GM18505 (cell line): ENCODE measurements around the gene FAN1.

Experiments used
- ATAC-seq: cut with Tn5 transposase; IDR thresholded peaks from one replicate; pipeline ENCODE4 v1.9.1; 2021; ENCODE audit not compliant: unreplicated experiment
- POLR2A ChIP-seq: IDR thresholded peaks from 4 replicates; pipeline ENCODE4 v1.6.1; 2011; ENCODE audit warnings: borderline replicate concordance; ENCODE audit not compliant: insufficient read depth, insufficient read length; ENCODE audit errors: extremely low read depth

The FAN1 gene

DNA sequence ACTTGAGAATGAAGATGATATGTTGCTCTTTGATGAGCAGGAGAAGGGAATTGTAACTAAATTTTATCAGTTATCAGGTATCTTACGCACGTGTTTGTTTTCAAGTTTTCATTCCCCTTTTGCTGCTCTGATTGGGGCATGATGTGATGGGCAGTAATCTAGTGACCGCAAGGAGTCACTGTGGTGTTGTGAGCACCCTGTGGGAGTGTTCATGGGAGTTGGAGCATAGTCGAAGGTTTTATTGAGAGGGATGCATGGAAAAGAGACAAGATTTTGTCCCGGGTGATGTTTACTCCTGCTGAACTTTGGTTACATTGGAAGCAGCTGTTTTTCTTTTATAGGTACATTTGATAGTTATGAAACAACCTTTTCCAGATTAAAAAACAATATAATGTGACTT lies 2.1 kb downstream of the FAN1 start:
- TF ChIP-seq POLR2A, result no peak

DNA sequence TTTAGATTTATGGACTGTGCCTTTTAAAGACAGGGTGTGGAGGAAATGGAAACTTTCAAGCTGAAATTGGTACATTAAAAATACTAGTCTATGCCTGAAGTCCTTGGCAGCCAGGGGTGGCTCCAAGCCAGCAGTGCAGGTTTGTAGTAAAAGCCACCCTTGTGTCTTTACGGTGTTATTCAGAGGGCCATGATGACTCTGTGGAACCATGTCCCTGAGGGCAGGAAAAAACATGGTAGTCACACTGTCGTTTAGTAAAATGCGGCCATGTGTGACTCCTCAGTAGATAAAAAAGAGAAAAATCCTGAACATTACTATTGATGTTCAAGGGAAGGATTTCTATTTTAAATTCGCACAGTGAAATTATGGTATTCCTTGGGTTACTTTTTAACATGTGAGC lies 2.7 kb downstream of the FAN1 start:
- no peak for TF ChIP-seq POLR2A

More for the DNA sequence above, 2.1 kb downstream of the FAN1 start:
- no peak for ATAC-seq

DNA sequence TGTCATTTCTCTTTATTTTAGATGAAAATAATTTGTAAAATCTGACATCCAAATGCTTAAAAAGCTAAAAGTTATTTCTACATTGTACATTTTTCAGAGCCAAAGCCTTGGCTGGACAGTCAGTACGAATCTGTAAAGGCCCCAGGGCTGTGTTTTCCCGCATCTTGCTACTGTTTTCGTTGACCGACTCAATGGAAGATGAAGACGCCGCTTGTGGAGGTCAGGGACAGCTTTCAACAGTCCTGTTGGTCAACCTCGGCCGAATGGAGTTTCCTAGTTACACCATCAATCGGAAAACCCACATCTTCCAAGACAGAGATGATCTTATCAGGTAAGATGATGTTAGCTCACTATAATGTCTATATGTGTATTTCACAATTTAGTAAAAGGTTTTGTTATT lies 10.0 kb downstream of the FAN1 start:
- no peak for ATAC-seq
- TF ChIP-seq POLR2A, result no peak

More for the DNA sequence above, 2.7 kb downstream of the FAN1 start:
- no peak for ATAC-seq

DNA sequence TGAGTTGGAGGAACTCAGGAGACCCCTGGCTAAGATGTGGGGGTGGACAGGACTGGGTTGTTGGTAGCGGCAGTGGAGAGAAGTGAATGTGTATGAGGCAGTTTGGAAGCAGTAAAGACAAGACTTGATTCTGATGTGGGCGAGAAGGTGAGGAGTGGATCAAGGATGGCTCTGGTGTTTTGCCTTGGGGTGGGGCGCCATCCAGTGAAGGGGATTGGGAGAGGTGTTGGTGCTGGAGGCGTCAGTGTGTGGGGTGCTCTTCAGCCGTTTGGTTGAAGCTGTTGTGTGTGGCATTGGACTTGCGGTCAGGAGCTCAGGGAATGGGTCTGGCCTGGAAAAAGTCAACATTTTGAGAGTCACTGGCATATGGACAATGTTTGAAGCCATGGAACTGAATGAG lies 13.3 kb downstream of the FAN1 start:
- no peak for TF ChIP-seq POLR2A
- ATAC-seq, result no peak

DNA sequence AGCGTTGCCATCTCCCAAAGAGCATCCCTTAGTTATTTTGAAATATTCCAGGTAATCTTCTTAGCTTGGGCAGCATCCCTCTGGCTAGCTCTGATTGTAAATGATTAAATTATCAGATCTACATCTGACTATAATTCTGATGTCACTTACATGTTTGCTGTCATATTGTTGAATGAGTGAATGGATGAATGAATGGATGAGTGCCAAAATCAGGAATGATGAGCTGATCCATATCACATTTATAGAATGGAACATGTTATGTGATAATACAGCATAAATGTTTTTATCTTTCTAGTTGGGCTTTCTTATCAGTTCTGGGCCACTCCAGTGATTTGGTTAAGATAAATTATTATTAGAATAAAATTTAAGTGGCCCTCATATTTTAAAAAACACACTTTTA lies 14.0 kb downstream of the FAN1 start:
- TF ChIP-seq POLR2A, result no peak
- ATAC-seq, result no peak

DNA sequence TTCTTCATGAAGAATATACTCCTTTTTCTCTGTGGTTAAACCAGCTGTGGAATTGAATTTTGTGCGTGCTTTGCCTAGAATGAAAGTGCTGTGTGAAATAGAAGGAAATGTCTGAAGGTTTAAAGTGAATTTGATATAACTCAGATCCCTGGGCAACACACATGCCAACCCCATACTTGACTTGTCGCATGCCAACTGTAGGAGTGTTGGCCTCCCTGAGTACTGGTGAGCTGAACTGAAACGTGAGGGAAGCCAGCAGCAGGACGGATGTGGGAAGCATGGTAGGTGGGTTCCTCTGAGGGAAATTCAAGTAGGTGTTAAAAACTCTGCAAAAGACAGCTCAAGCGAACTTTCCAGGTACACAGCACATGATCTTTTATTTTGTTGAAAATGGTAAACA lies 14.7 kb downstream of the FAN1 start:
- TF ChIP-seq POLR2A, result no peak
- no peak for ATAC-seq

DNA sequence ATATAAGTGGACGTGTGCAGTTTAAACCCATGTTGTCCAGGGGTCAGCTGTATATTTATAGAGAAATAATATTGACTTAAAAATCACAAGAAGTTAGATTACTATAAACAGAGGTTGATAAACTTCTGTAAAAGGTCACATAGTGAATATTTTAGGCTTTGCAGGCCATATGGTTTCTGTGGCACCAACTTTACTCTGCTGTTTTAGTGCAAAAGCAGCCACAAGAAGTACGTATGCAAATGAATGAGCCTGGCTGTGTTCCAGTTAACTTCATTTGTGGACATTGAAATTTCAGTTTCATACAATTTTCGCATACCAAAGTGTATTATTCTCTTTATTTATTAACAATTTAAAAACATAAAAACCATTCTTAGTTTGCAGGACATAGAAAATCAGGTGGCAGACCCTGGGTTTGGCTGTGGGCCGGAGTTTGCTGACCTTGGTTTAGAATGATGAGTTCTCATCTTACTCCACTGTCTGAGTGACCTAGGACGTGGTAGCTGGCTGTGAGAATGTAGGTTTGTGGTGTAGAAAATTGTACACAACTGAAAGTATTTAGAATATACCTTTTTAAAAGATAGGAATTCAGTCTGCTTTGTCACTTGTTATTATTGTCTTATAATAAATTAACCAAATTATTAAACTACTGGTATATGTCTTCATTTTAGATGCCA lies 16.3 kb downstream of the FAN1 start:
- no peak for TF ChIP-seq POLR2A
- ATAC-seq, result no peak

DNA sequence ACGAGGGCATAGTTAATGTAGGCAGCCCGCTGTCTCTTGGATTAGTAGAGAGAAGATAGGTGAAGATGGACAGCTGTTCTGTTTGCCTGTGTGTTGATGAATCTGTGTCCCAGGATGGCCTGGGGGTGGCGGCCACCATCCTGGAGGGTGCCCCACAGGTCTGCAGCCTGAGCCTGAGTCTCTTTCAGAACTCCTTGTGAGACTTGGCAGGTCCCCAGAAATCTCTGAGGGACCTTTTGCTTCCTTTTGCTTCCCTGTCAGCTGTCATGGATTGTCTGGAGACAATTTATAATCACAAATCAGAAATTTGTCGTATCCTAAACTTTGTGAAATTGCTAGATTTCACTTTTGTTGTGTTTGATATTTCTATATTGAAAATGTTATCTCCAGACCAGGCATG lies 17.4 kb downstream of the FAN1 start:
- ATAC-seq, result no peak
- TF ChIP-seq POLR2A, result no peak

DNA sequence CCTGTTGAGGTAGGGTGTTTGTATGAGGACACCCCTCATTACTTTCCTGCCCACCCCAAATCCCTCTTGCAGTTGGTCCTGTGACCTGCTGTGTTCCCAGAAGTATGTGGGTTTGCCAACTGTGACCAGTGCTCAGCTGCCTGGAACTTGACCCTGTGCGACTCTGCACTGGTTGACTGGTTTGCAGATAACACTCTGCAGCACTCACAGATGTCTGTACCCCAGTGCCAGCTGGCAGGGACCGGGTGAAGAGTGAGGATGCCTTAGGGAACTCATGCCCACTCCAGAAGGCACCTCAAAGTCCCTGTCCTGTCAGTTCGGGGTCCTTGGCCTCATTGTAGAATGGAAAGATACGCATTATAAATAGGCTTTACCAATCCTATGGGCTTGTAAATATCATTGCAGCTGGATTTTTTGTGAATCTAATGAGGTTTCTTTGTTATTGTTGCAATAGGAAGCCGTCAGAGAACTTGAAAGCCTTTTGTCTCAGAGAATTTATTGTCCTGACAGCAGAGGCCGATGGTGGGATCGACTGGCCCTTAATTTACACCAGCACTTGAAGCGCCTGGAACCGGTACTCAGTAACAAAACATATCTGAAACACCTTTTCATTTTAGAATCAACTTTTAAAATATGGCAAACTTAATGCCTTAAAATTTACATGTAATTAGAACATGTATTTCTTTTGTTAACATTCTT lies 18.2 kb downstream of the FAN1 start:
- no peak for TF ChIP-seq POLR2A
- no peak for ATAC-seq

DNA sequence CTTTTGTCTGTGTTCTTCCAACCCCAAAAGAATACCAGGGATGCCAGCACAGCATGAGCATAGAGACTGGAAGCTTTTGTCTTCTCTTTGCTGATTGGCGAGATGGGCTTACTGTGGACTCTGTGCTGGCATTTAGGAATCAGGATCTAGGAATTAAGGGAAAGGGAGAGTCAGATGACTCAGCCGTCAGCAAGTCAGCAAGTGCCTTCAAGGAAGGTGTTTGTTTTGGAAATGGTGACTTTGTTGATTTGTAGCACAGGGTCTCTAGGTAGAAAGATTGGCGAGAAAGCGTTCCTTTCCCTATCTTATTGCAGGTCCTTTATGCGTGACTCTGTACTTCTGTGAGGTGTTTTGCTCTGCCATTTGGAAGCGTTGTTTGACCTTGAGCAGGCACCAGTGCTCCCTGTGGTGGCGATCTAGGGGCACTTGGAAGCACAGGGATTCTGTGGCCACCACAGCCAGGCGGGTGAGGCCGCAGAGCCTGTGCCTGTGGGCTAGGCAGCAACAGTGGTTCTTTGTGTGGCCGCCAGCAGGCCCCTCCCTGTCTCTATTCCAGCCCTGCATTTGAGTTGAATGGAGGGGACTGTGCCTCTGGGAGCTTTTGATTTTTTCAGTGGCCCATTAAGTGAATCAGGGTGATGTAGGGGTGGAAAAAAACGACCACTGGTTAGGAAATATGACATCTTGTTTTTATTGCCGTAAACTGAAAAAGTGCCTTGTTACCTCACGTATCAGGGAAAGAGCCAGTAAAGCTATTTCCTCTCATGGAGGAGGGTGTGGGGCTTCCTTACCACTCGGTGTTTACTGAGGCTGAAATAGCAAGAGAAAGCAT lies 19.0 kb downstream of the FAN1 start:
- no peak for ATAC-seq

DNA sequence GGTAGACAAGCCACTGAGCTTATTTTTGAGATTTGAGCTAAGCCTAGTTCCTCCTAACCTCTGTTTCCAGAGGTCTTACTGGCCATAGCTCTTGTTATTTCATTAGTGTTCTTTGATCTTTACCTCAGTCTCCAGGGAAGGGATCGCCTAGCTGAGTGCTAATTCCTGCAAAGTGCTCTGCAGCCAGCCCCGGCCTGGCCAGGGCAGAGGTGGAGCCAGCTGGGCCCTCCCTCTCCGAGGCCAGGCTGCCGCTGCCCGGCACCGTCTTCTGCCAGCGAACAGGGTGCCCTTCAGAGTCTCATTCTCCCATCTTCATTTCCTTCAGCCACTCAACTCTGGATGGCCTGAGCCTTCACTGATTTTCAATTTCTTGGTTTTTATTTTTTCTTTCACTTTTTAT lies 19.7 kb downstream of the FAN1 start:
- no peak for ATAC-seq
- TF ChIP-seq POLR2A, result no peak

More for the DNA sequence above, 19.0 kb downstream of the FAN1 start:
- TF ChIP-seq POLR2A, result no peak

DNA sequence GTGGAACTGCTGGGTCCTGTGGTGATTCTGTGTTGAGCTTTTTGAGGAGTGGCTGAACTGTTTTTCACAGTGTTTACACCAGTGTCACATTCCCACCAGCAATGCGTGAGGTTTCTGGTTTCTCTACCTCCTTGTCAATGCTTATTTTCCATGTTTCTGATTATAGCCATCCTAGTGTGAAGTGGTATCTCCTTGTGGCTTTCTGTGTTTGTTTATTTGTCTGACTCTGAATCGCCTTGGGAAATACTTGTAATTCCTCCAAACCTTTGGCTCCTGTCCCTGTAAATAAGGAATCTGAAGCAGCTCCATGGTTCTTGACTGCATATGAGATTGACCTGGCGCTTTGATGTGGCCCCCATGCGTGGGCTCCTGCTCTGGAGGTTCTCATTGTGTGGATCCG lies 20.6 kb downstream of the FAN1 start:
- TF ChIP-seq POLR2A, result no peak
- no peak for ATAC-seq

DNA sequence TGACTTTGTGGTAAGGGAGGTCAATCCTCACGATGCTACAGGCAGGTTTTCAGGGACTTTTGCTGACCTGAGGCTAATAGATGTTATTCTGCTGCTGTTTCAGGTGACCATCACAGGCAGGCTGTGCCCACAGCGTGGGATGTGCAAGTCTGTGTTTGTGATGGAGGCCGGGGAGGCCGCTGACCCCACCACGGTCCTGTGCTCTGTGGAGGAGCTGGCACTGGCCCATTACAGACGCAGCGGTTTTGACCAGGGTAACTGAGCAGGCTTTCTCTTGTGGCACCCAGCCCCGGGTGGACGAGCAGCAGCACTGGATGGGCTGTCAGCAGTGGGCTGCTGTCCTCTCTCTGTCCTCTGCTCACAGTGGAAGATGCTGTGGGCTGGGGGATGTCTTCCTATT lies 22.0 kb downstream of the FAN1 start:
- no peak for TF ChIP-seq POLR2A
- ATAC-seq, result no peak

DNA sequence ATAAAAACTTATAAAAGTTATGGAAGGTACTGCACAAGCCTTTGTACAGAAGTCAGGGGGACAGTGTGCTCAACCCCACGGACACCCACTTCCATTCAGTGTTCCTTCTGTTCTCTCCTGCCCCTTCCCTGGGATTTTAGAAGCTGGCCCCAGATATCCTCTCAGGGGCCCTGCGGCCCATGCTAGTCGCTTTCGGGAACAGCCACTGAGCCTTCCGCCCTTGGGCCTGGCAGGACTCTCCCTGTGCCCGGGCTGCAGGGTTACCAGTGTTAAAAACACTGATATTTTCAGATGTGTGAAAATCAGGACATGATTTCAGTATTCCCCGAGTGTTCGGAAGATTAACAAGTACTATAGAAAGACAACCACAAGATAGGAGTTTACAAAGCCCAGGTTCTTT lies 22.4 kb downstream of the FAN1 start:
- no peak for TF ChIP-seq POLR2A
- no peak for ATAC-seq

DNA sequence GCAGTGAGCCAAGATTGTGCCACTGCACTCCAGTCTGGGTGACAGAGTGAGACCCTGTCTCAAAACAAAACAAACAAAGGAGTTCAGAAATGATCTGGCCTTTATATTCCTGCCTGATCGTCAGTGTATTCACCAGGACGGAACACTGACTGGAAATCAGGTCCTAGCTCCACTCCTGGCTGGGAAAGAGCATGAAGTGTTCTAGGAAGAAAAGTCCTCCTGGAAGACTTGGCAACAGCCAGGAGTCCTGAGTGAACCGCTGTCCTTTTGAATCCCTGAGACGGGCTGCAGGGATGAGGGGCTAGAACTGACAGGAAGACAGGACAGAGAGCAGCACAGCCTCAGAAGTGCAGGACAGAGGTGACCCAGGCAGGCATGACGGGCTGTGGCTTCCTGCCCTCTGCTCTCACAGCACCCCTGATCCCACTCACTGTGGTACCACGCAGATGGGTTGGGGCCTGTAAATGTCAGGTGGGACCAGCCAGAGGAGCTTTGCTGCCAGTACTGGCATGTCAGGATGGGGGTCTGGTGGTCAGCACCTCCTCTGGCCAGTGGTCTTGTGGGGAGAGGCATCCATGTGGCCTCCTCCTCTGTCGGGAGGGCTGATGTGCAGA lies 23.5 kb downstream of the FAN1 start:
- no peak for ATAC-seq
- no peak for TF ChIP-seq POLR2A
